ENCODE data around the gene PAPPA2. TPM values are rescaled to one million over a fixed set of nuclear protein-coding genes. Genes with fewer than 3 reads are reported as not detected.

Gene PAPPA2
- total RNA-seq, 1 experiment from 2014 or later = not detected

DNA sequence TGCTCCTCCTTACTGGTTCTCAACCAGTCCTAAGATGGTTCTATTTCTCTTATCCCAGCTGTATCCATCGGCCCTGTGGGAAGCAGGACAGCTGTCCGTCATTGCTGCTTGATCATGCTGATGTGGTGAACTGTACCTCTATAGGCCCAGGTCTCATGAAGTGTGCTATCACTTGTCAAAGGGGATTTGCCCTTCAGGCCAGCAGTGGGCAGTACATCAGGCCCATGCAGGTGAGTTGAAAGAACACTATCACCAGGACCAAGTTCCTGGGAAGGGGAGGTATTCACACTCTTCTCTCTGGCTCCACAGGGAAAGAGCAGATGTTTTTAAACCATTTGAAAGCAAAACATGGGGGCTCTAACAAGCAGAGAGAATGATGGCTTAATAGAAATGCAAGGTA is 302.6 kb downstream of the PAPPA2 start:
- DNase-seq (no peak), ATAC-seq (no peak)
- no peak overlapping the region for H3K4me2 ChIP-seq (ENCODE audit: low read length)
- intact Hi-C loops (cut with micrococcal nuclease) = no loop called here
- H2AFZ ChIP-seq (ENCODE audit: low read length) = no peak overlapping the region
- no peak overlapping the region for H3K4me3 ChIP-seq (ENCODE audit: low read length)
- H3K9me3 ChIP-seq (ENCODE audit: low read length) = no peaks in the 10 kb centered on the region
- ChIA-PET CTCF (no interaction called here), POLR2A (ENCODE audit: unreplicated experiment) (no interaction called here)
- H3K79me2 ChIP-seq (ENCODE audit: low read length) = no peaks in the 10 kb centered on the region
- H3F3A ChIP-seq (ENCODE audit: low read length, unreplicated experiment) = no peaks in the 10 kb centered on the region
- no peak overlapping the region for H3K27ac ChIP-seq (ENCODE audit: low read length)
- H4K20me1 ChIP-seq (ENCODE audit: low read length) = no peaks in the 10 kb centered on the region
- no peaks in the 10 kb centered on the region for H3K36me3 ChIP-seq (ENCODE audit: low read depth, low read length)
- no peak overlapping the region for H3K9ac ChIP-seq (ENCODE audit: low read length)
- peaks cover 34% of the 10 kb centered on the region for H3K27me3 ChIP-seq (ENCODE audit: low read length)
- H3K9me2 ChIP-seq (replicated peaks; ENCODE audit: low read length) = no peaks in the 10 kb centered on the region
- no peak for TF ChIP-seq EZH2phosphoT487 (IDR thresholded peaks at IDR 0.05; ENCODE audit: borderline replicate concordance, low read length)
- TF ChIP-seq, protein P1, sequence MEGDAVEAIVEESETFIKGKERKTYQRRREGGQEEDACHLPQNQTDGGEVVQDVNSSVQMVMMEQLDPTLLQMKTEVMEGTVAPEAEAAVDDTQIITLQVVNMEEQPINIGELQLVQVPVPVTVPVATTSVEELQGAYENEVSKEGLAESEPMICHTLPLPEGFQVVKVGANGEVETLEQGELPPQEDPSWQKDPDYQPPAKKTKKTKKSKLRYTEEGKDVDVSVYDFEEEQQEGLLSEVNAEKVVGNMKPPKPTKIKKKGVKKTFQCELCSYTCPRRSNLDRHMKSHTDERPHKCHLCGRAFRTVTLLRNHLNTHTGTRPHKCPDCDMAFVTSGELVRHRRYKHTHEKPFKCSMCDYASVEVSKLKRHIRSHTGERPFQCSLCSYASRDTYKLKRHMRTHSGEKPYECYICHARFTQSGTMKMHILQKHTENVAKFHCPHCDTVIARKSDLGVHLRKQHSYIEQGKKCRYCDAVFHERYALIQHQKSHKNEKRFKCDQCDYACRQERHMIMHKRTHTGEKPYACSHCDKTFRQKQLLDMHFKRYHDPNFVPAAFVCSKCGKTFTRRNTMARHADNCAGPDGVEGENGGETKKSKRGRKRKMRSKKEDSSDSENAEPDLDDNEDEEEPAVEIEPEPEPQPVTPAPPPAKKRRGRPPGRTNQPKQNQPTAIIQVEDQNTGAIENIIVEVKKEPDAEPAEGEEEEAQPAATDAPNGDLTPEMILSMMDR (conservative IDR thresholded peaks at IDR 0.05; ENCODE audit: low read depth, low read length) = no peak
- no peak for TF ChIP-seq EZH2 (IDR thresholded peaks at IDR 0.05; ENCODE audit: low read length, unreplicated experiment)
- H3K4me1 ChIP-seq (ENCODE audit: insufficient read depth, low read length) = no peaks in the 10 kb centered on the region
- no TSS peak for BruUV-seq (replicated peaks)

DNA sequence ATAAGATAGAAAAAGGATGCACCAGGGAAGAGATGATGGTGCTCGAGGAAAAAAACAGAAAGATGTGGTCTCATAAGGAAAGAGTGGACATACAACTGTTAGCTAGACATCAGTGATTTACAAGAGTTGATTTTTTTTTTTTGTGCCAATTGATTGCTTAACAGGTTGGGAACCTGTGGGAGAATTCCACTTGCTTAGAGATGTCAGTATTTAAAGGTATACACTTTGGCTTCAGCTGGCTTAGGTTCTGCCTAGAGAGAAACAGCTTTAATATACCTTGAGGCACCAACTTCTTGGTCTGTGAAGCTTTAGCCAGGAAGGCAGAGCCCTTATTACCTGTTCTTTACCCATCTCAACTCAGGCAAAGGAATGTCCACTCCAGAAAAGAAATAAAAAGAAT is 303.8 kb downstream of the PAPPA2 start:
- POLR2A ChIA-PET (ENCODE audit: unreplicated experiment) = no interaction called here
- CTCF ChIA-PET = no interaction called here
- Histone ChIP-seq H3K9ac (ENCODE audit: low read length) (no peak overlapping the region), H3K79me2 (ENCODE audit: low read length) (no peaks in the 10 kb centered on the region), H3K9me3 (ENCODE audit: low read length) (no peaks in the 10 kb centered on the region), H3K27ac (ENCODE audit: low read length) (no peak overlapping the region), H3K4me2 (ENCODE audit: low read length) (no peak overlapping the region), H3K4me3 (ENCODE audit: low read length) (no peak overlapping the region), H2AFZ (ENCODE audit: low read length) (no peak overlapping the region), H3F3A (ENCODE audit: low read length, unreplicated experiment) (no peaks in the 10 kb centered on the region), H4K20me1 (ENCODE audit: low read length) (no peaks in the 10 kb centered on the region), H3K27me3 (ENCODE audit: low read length) (peaks cover 36% of the 10 kb centered on the region), H3K9me2 (replicated peaks; ENCODE audit: low read length) (no peaks in the 10 kb centered on the region), H3K4me1 (ENCODE audit: insufficient read depth, low read length) (no peaks in the 10 kb centered on the region), H3K36me3 (ENCODE audit: low read depth, low read length) (no peaks in the 10 kb centered on the region)
- TF ChIP-seq, protein P1 (conservative IDR thresholded peaks at IDR 0.05; ENCODE audit: low read depth, low read length) = no peak
- no peak for TF ChIP-seq EZH2phosphoT487 (IDR thresholded peaks at IDR 0.05; ENCODE audit: borderline replicate concordance, low read length)
- TF ChIP-seq EZH2 (IDR thresholded peaks at IDR 0.05; ENCODE audit: low read length, unreplicated experiment) = no peak
- no peak for ATAC-seq
- BruUV-seq (replicated peaks) = no TSS peak
- DNase-seq = no peak
- intact Hi-C loops (cut with micrococcal nuclease) = no loop called here

DNA sequence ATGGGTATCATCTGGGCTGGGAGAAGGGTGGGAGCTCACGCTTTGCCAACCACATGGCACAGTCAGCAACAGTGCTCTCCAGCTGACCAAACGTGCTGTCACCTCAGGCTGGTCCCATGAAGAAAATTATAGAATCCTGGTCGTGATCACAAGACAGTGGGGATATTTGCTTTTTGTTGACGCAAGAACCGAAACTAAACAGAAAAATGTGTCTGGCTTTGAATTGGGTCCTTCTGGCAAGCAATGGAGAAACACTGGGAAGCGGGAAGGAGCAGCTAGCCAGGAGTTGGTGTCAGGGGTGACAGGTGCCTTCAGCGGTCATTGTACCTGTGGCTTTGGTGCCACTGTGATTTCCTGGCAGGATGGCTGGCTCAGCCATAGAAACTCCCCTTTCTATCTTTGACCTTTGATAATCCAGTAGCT is 304.8 kb downstream of the PAPPA2 start:
- ATAC-seq = no peak
- Histone ChIP-seq H3K79me2 (ENCODE audit: low read length) (no peaks in the 10 kb centered on the region), H4K20me1 (ENCODE audit: low read length) (no peaks in the 10 kb centered on the region), H3K4me1 (ENCODE audit: insufficient read depth, low read length) (no peaks in the 10 kb centered on the region), H3K9me2 (replicated peaks; ENCODE audit: low read length) (no peaks in the 10 kb centered on the region), H3K9ac (ENCODE audit: low read length) (no peak overlapping the region), H3K4me3 (ENCODE audit: low read length) (no peak overlapping the region), H2AFZ (ENCODE audit: low read length) (no peak overlapping the region), H3F3A (ENCODE audit: low read length, unreplicated experiment) (no peaks in the 10 kb centered on the region), H3K9me3 (ENCODE audit: low read length) (no peaks in the 10 kb centered on the region), H3K27me3 (ENCODE audit: low read length) (peaks cover 36% of the 10 kb centered on the region), H3K27ac (ENCODE audit: low read length) (no peak overlapping the region), H3K36me3 (ENCODE audit: low read depth, low read length) (no peaks in the 10 kb centered on the region), H3K4me2 (ENCODE audit: low read length) (no peak overlapping the region)
- POLR2A ChIA-PET (ENCODE audit: unreplicated experiment) = no interaction called here
- no TSS peak for BruUV-seq (replicated peaks)
- CTCF ChIA-PET = no interaction called here
- TF ChIP-seq, protein P1 (conservative IDR thresholded peaks at IDR 0.05; ENCODE audit: low read depth, low read length) = no peak
- no peak for TF ChIP-seq EZH2phosphoT487 (IDR thresholded peaks at IDR 0.05; ENCODE audit: borderline replicate concordance, low read length)
- no peak for TF ChIP-seq EZH2 (IDR thresholded peaks at IDR 0.05; ENCODE audit: low read length, unreplicated experiment)
- intact Hi-C loops (cut with micrococcal nuclease) = no loop called here
- DNase-seq = no peak
